A549 treated with CpdA at 1 μM for 4 hours (cell line): ENCODE results near the gene UTF1. TPM values are rescaled to one million over a fixed set of nuclear protein-coding genes. Genes with fewer than 3 reads are reported as not detected.

ENCODE experiments used
- total RNA-seq: library from RNA; stranded (reverse); fragments of 200-300 nt; extraction: Qiagen RNA extraction; gene quantifications from 5 replicates; pipeline ENCODE4 v1.2.3, GENCODE V29; 2022; ENCODE audit warnings: low read depth

The UTF1 gene
- total RNA-seq: 0.07 to 0.16 TPM (median 0.14 TPM) in 3 of 5 replicates, not detected in the others

DNA sequence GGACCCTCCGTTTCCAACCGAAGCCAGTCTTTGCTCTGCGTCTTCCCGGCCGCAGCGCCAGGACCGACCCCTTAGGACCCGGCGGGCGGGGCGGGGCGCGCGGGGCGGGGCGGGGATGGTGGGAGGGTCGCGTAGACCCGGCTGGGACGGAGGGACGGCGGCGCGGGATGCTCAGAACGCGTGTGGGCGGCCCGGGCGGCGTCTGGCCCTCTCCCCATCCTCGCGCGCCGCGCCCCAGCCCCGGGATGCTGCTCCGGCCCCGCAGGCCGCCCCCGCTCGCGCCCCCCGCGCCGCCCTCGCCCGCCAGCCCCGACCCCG is at the start of gene UTF1:
UTF1 (plus strand) TSS at position 174 of the 318 bp plus-strand sequence; CDS start at position 246, 72 bp downstream.

GRCh38 chr10:133237588-133238465 is 7.8 kb downstream of the UTF1 start, which contains the start of gene VENTX:
TSS of gene VENTX (plus strand) at chr10:133237855. CDS start at chr10:133237915, 60 bp downstream.

DNA sequence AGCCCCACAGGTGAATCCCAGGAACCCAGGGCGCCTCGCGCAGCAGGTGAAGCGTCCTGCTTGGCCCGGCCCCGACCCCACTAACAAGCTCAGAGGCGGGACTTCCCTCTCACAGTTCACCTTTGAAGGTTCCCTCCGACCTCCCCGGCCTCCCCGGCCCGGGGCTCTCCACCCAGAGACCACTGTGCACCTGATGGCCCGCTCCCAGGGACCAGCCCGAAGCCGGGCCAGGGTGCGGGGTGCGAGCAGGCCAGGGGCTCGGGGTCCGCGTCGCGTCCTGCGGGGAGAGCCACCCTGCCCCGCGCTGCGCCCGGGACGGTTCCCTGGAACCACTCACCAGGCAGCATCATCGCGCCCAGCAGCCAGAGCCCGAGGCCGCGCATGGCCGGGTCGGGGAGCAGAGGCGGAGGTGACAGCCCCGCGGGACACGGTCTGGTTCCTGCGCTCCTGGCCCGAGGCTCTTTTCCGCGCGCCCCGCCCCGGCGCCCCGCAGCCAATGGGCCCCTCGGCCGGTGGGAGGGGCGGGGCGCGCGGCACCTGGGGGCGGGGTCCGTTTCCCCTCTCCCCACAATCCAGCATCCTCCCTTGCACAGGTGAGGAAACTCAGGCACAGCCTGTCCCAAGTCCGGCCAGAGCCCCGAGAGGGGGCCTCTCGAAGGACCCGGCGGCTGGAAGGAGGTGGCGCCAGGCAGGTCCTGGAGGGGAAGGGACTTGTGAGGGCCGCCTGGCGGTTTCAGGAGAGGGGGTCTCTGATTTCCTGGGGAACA is 46.6 kb downstream of the UTF1 start, which contains the start of gene ADAM8:
ADAM8 (minus strand) TSS at position 434 of the 767 bp plus-strand sequence; CDS start at position 383, 51 bp downstream.

Other genes starting within 250 kb of the UTF1 start
- gene ADGRA1, start 142.3 kb upstream of the UTF1 start, total RNA-seq: 0.02 to 0.05 TPM in 2 of 5 replicates, not detected in the others
- gene KNDC1, start 70.0 kb upstream of the UTF1 start, total RNA-seq: 0.82 to 2.5 TPM (median 2.1 TPM) in 5 replicates
- 0.01 TPM in 1 of 5 replicates, not detected in the others for gene VENTX, start 7.6 kb downstream of the UTF1 start, total RNA-seq
- gene ADAM8, start 46.7 kb downstream of the UTF1 start, total RNA-seq: 2.2 to 4.4 TPM (median 3.3 TPM) in 5 replicates
- gene TUBGCP2, start 78.7 kb downstream of the UTF1 start, total RNA-seq: 39.4 to 48.9 TPM (median 45.1 TPM) in 5 replicates
- gene ZNF511, start 78.7 kb downstream of the UTF1 start, total RNA-seq: 62.9 to 76.6 TPM (median 66.7 TPM) in 5 replicates
- 0.62 to 0.91 TPM (median 0.76 TPM) in 4 of 5 replicates, not detected in the other for gene CALY, start 106.7 kb downstream of the UTF1 start, total RNA-seq
- gene PRAP1, start 117.2 kb downstream of the UTF1 start, total RNA-seq: 0.17 TPM in 1 of 5 replicates, not detected in the others
- 12.6 to 17.3 TPM (median 13.8 TPM) in 5 replicates for gene FUOM, start 127.8 kb downstream of the UTF1 start, total RNA-seq
- 133 to 154 TPM (median 147 TPM) in 5 replicates for gene ECHS1, start 143.1 kb downstream of the UTF1 start, total RNA-seq
- 0.92 to 2.4 TPM (median 2.0 TPM) in 5 replicates for gene PAOX, start 149.0 kb downstream of the UTF1 start, total RNA-seq
- gene MTG1, start 163.9 kb downstream of the UTF1 start, total RNA-seq: 39.6 to 54.6 TPM (median 53.4 TPM) in 5 replicates
- 0.14 to 0.26 TPM (median 0.22 TPM) in 5 replicates for gene SPRN, start 194.4 kb downstream of the UTF1 start, total RNA-seq
- gene SCART1, start 223.7 kb downstream of the UTF1 start, total RNA-seq: 0.15 to 0.40 TPM (median 0.26 TPM) in 5 replicates